Suprapubic skin (tissue), 3 donors: ENCODE results near the gene FAM209A.

Experiments
- CTCF ChIP-seq, 2 donors: fragments of 200-600 bp in 1 of 2; fragments of 450-650 bp in 1 of 2; sonication (generic) in 1 of 2; IDR thresholded peaks; one replicate each; pipeline ENCODE4 v1.5.1; 2016 to 2019; ENCODE audit warnings: antibody characterized with exemption in 2 of 2, mild to moderate bottlenecking in 1 of 2, moderate library complexity in 1 of 2
- POLR2AphosphoS5 ChIP-seq, 3 donors: sonication (generic); formaldehyde crosslinking; IDR thresholded peaks; one replicate each; pipeline ENCODE4 v1.6.1; 2017; ENCODE audit warnings: antibody characterized with exemption in 3 of 3

DNA sequence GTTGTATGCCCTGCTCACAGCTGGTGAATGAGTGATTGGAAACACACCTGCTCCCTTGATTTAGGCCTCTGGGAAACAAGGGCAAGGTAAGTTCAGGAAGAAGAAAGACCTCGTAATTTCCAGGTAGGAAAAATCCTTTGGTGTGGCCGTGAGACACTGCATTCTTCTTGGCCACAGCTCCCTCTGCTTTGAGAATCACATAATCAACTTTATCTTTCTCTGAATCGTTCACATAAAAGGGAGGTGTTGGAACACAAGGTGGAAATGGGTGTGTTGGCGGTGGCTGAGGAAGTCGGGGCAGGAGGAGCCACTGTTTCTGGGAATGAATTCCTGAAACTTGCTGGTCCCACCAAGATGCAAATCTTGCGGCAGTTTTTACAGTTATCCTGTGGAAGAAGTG is 34.4 kb downstream of the FAM209A start:
- no peak for TF ChIP-seq POLR2AphosphoS5 (IDR thresholded peaks at IDR 0.05)
- no peak for TF ChIP-seq CTCF (IDR thresholded peaks at IDR 0.05)
